CD4-positive, alpha-beta T cell treated with Interleukin-12 subunit alpha and Interleukin-12 subunit beta, for 1 hour (primary cell): Measurements from ENCODE around the gene ZNF410.
A peak's percentile ranks its signal among the peaks of the same experiment; 100 is the strongest.
"Not testable (repeated sequence)": the region's sequence is repeated elsewhere in the genome, so short reads cannot be mapped to it uniquely, and the experiment has no call there.

Source experiments
- DNase-seq: peaks from one replicate; pipeline ENCODE4 v3.0.0-alpha.2; 2020

The ZNF410 gene

GRCh38 chr14:73887694-73888459 lies 1.2 kb downstream of the ZNF410 start:
- DNase-seq, result no peak

DNA sequence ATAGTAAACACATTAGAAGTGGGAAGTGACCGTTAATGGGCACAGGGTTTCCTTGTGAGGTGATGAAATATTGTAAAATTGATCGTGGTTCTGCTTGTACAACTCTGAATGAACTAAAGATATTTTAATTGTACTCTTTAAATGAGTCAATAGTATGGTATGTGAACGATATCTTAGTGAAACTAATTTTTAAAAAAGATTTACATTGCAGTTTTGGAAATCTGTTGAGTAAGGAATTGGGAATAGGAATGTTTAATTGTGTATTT lies 1.7 kb downstream of the ZNF410 start:
- no peak for DNase-seq

DNA sequence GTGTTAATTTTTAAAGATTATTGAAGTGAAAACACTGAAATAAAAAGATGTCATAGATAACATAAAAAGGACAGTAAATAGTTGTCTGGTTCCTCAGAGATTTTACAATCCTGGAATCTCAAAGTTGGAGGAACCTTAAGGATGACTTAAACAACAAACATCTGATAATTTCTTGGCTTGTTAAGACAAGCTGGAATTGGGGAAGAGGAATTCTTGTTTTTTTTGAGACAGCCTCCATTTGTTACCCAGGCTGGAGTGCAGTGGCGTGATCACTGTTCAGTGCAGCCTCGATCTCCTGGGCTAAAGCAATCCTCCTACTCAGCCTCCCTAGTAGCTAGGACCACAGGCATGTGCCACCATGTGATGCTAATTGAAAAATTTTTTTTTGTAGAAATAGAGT lies 2.3 kb downstream of the ZNF410 start:
- no peak for DNase-seq

DNA sequence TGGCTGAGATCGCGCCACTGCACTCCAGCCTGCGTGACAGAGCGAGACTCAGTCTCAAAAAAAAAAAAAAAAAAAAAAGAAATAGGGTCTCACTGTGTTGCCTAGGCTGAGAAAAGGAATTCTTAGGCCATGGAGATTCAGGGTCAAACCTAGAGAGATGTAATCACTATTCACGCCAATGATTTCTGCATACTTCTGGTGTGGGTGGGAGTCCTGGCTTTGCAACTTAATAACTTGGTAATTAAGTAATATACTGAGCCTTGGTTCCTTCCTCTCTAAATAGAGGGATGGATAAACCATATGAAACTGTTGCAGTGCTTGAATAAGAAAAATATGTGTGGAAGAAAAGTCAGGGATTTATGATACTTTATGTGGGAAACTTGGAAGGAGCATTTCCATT lies 2.7 kb downstream of the ZNF410 start:
- no peak for DNase-seq

- not testable (repeated sequence) for DNase-seq
Measured at GRCh38 chr14:73894180-73894687, 7.6 kb downstream of the ZNF410 start.

GRCh38 chr14:73895939-73896338 lies 9.3 kb downstream of the ZNF410 start:
- DNase-seq, result no peak

DNA sequence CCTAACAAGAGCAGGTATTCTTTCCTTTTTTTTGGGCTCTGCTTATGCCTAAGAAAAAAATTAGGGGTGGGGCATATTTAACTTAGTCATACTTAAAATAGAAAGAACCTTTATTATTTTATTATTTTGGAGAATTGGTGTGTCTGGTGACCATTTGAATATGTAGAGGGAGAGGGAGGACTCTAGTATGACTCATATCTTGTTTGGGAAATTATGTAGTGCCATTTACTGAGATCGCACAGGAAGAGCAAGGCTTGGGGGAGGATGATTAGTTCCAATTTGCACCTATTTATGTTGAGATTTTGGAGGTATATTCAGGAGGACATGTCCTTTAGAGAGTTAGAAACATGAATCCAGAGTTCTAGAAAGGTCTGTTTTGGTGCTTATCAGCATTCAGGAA lies 9.9 kb downstream of the ZNF410 start:
- DNase-seq, result no peak

DNA sequence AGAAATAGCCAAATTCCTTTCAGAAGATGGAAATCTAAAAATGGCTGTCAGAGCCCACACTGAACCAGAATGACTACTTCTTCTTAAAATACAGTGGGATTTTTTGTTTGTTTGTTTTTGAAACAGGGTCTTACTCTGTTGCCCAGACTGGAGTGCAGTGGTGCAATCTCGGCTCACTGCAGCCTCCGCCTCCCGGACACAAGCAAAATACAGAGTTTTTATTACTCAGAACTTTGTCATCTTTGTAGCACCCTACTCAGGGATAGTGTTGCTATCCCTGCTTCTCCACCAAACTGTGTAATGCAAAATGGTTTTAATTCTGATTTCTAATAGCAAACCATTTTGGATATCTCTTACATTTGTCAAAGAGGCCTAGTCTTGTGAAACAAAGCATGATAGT lies 16.4 kb downstream of the ZNF410 start:
- DNase-seq, result no peak

GRCh38 chr14:73909681-73910080 lies 23.0 kb downstream of the ZNF410 start:
- DNase-seq, result no peak

DNA sequence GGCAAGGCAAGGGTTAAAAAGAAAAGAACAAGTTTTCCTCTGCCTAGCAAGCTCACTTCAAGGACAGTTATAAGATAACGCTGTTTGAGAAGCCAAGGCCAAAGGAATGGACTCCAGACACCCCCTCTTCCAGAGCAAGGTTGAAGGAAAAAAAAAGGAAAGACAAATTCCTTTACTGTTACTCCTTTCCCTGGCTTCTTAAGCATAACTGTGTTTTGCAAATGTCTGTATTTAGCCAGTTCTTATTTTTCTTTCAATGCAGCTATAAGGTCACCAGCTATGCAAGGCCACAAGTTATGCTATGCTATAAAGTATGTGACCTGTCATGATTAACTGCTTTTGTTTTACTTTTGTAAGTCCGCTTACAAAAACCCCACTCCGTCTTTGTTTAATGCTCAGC lies 26.6 kb downstream of the ZNF410 start:
- no peak for DNase-seq

GRCh38 chr14:73916324-73916723 lies 29.7 kb downstream of the ZNF410 start:
- DNase-seq, result no peak

DNA sequence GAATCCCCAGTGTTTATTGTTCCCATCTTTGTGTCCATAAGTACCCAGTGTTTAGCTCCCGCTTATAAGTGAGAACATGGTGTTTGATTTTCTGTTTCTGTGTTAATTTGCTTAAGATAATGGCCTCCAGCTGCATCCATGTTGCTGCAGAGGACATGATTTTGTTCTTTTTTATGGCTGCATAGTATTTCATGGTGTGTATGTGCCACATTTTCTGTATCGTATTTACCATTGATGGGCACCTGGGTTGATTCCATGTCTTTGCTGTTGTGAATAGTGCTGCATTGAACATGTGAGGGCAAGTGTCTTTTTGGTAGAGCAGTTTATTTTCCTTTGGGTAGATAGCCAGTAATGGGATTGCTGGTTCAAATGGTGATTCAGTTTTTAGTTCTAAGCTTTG lies 32.8 kb downstream of the ZNF410 start:
- DNase-seq, result not testable (repeated sequence)

GRCh38 chr14:73924337-73924736 lies 37.7 kb downstream of the ZNF410 start:
- no peak for DNase-seq

- no peak for DNase-seq
Measured at GRCh38 chr14:73935666-73936065, 49.0 kb downstream of the ZNF410 start.

DNA sequence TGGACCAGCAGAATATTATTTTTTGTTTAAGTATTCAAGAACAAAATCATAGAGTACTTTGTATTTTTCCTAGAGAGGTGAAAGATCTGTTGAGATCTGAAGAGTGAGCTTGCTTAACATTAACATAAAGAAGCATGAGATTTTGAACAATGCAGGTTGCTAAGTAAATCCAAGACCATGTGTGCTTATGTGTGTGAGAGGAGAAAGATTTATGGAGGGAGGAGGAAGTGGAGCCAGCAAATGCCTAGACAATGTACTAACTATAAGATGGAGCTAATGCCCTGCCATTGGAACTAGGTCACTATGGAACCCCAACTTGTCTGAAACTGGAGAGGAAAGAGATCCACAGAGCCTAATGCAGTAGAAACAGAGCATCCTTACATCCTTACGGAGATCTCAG lies 49.9 kb downstream of the ZNF410 start:
- DNase-seq, result no peak

GRCh38 chr14:73937012-73937411 lies 50.4 kb downstream of the ZNF410 start:
- no peak for DNase-seq

DNA sequence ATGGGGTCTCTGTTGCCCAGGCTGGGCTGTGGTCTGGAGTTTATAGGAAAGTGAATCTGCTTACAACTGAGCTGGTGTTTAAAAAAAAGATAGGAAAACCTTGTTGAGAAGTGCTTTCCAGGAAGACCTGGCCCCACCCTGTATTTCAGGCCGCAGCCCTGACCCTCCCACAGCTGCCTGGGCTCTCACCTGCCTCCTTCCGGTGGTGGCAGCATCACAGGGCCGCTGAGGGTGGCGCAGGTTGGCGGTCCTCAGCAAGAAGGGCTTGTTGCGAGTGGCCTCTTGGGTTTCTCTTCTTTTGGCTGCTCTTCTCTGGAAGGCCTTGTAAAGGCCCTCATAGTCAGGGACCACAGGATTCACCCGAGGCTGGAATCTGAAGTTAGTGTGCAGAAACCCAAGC lies 55.5 kb downstream of the ZNF410 start:
- DNase-seq, result no peak

DNA sequence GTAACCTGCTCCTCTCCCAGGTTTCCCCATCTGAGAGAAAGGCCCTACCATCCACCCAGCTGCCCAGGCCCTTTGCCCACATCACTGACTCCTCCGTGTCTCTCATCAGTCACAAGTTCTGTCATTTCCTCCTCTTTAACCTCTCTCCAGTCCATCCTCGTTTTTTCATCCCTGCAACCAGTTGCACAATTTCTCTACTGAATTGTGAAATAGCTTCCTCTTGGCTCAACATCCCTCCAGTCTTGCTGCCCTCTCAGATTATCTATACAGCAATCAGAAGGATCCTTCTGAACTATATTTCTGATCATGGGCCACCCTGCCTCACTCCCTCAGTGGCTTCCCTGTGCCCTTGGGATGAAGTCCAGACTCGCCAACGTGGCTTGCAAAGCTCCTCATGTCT lies 56.4 kb downstream of the ZNF410 start:
- no peak for DNase-seq

- no peak for DNase-seq
Measured at GRCh38 chr14:73944432-73945158, 57.9 kb downstream of the ZNF410 start.

GRCh38 chr14:73945159-73945670 lies 58.6 kb downstream of the ZNF410 start:
- DNase-seq, result no peak

DNA sequence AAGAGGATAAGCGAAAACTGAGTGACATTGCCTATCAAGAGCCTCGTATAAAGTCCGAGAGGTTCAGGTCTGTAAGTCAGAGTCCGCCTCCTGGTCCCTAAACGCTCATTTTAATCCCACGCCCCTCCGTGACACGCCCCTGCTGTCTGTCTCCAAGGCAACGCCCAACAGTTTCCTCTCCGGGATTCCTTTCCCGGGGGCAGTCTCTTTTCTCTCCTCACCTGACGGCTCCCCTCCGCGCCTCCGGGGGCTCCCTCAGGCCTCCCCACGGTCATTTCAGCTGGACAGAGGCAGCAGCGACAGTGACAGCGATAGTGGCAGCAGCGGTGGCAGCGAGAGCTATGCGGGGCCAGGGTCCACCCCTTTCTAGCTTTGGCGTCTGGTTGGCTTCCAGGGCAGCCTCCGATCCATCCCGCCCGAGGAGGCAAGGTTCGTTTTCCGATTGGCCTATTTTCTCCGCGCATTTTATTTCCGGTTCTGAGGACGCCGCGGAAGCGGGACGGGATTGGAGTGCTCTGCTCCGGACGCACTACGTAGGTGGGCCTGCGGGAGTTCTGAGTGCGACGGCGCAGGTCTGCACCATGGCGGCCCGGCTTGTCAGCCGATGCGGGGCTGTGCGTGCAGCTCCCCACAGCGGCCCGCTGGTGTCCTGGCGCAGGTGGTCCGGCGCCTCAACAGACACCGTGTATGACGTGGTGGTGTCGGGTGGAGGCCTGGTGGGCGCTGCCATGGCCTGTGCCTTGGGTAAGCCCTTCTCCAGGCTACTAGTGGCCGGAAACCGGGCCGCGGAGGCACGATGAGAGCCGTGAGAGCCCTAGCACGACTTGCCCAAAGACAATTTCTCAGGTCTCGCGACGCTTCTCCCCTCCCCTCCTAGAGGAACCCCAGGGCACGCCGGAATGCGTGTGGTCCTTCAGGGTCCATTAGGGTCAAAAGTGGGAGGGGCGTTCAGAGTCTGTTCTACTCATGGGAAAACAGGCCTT lies 63.4 kb downstream of the ZNF410 start, which contains the start of the genes COQ6 and FAM161B:
TSS of gene COQ6 (plus strand) at position 551 of the 983 bp plus-strand sequence. CDS start at position 582, 31 bp downstream.
TSS of gene FAM161B (minus strand) at position 343 of the 983 bp plus-strand sequence. CDS start at position 275, 68 bp downstream.
- DNase-seq, result peak; percentile 94

- no peak for DNase-seq
Measured at GRCh38 chr14:73953731-73954130, 67.1 kb downstream of the ZNF410 start.

GRCh38 chr14:73955674-73956073 lies 69.0 kb downstream of the ZNF410 start:
- no peak for DNase-seq
